GM21717 (cell line): Measurements from ENCODE around the gene HNRNPR.
A peak's percentile ranks its signal among the peaks of the same experiment; 100 is the strongest.
"Not testable (repeated sequence)": the region's sequence is repeated elsewhere in the genome, so short reads cannot be mapped to it uniquely, and the experiment has no call there.

Source experiments
- ATAC-seq: cut with Tn5 transposase; IDR thresholded peaks from one replicate; pipeline ENCODE4 v1.9.1; 2021; ENCODE audit warnings: mild to moderate bottlenecking, moderate library complexity; ENCODE audit not compliant: unreplicated experiment

HNRNPR gene

DNA sequence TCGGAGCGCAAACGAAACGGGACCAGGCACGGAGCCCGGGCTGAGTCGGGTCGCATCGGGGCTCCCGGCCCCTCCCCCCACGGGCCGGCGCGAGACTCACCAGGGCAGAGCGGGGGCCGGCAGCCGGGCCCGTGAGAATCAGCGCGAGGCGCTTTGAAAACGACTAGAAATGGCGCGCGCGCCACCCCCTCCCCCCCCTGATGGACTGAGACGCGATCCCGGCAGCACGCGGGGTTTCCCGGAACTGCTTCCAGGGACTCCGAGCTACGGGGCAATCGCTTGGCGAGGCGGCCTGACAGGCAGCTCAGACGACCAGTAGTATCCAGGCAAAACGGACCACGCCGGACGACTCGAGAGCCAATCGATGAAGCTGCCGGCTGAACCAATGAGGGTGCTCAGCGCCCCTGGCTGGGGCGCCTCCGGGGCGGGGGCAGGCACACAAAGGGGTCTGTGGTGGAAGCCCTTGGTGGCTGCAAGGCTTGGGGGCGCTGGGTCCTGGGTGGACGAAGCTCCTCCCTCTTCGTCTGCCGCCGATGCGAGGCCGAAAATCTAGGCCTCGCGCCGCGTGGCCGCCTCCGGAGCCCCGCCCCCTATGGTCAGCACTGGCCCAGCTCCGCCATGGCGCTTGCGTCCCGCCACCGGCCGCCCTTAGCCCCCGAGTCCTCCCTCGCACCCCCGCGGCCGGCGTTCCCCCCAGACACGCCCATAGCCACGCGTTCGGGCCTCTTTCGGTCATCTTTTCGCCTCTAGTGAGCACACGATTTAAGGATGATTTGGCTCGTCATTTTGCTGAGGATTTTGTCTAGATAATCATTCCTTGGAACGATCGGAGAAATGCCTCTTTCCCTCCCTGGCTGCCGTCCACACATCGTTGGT is at the start of gene HNRNPR:
Gene HNRNPR, minus strand, starts transcription at position 174 of the 876 bp plus-strand sequence. CDS start 3,276 bp downstream, outside the sequence.
- ATAC-seq: peak; percentile 89

DNA sequence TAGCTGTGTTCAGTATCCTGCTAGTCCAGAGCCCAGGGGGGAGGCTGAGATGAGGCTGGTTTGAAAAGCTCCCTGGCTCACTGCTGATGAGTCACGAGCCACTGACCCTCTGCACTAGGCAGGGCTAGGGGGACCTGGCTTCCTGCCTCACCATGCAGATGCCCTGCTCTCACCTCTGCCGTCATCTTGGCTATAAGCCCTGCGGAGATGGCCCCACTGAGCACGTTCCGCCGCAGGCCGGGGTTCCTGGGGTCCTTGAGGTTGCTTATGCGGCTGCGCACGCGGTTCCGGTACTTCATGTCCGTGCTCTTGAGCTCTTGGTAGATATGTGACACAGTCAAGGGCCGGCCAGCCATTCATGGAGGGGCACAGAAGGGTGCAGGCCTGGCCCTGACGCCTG is 49.6 kb upstream of the HNRNPR start:
- ATAC-seq: no peak

GRCh38 chr1:23392125-23392855 is 48.2 kb upstream of the HNRNPR start:
- ATAC-seq: no peak

GRCh38 chr1:23389837-23390321 is 45.8 kb upstream of the HNRNPR start:
- no peak for ATAC-seq

GRCh38 chr1:23387494-23387893 is 43.4 kb upstream of the HNRNPR start:
- ATAC-seq: no peak

DNA sequence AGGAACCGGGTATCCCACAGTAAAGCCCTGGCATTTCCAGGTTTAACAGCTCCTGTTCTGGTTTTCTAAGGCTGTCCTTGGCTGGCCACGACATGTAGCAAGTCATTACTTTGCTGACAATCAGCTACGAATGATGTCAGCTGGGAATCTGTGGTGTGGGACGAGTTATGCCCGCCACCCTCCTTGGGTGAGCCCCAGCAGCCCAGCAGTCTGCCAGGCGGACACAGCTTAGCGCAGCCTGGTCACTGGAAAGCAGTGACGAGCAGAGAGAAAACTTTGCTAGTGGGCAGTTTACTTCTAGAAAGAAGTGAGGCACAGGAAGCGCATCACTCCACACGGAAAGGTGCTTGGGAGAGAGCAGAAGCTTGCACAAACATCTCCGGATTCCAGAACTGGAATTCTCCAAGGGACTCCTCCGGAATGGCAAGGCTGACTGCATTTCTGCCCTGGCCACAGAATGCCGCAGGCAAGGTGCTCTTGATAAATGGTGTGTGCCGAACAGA is 41.1 kb upstream of the HNRNPR start:
- no peak for ATAC-seq

DNA sequence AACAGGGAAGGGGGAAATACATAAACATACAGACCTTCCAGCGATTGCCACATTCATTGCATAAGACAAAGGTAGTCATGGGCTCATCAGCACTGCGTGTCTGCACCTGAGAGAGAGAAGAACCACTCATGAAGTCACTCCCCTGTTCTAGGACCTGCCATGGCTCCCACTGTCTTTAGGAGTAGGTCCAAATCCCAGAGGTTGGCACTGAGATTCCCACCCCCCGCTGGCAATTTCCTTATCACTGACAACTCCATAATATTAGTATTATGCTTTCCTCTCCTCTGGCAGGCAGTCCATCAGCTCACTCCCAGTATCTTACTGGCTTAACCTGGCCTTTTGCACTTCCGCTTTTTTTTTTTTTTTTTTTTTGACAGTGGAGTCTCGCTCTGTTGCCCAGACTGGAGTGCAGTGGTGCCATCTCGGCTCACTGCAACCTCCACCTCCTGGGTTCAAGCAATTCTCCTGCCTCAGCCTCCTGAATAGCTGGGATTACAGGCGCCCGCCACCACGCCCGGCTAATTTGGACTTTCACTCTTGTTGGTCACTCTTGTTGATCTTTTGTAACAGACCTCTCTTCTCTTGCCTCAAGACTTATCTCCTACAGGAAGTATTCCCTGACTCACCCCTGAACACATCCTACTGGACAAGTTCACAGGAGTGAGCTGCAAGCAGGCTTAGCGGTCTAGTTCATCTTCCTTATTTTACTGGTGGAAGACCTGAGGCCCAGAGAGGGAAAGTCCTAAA is 40.4 kb upstream of the HNRNPR start:
- ATAC-seq: no peak

GRCh38 chr1:23383577-23384311 is 39.7 kb upstream of the HNRNPR start:
- ATAC-seq: no peak

- ATAC-seq: no peak
These were observed 37.3 kb upstream of the HNRNPR start for GRCh38 chr1:23381233-23381885.

DNA sequence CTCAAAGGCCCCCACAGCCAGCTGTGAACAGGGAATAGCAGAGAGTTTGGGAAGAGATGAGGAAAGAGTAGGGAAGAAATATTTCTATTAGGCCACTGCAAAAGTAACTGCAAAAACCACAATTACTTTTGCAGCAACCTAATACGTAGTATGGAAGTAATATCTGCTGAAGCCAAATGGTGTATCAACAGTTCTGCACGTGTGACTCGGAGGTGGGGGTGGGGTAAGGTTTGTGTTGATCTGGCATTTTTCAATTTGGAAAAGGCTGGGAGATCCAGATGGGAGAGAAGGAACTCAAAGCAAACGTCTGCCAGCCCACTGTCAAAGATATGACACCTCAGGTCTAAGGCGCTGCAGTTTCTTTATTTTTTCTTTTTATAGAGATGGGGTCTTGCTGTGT is 36.6 kb upstream of the HNRNPR start:
- ATAC-seq: no peak

DNA sequence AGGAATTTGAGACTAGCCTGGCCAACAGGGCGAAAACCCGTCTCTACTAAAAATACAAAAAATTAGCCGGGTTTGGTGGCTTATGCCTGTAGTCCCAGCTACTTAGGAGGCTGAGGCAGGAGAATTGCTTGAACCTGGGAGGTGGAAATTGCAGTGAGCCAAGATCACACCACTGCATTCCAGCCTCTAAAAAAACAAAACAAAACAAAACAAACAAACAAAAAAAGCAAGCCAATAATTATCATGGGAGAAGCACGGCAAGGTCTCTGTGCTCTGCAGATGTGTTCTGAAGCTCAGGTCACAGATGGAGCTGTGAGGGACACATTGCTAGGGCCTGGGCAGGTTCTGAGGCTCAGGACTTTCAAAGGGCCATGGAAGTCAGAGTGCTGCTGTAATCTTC is 36.2 kb upstream of the HNRNPR start:
- ATAC-seq: not testable (repeated sequence)

GRCh38 chr1:23376890-23377811 is 33.1 kb upstream of the HNRNPR start:
- no peak for ATAC-seq

- not testable (repeated sequence) for ATAC-seq
These were observed 30.1 kb upstream of the HNRNPR start for GRCh38 chr1:23374079-23374735.

- ATAC-seq: no peak
These were observed 28.1 kb upstream of the HNRNPR start for GRCh38 chr1:23371987-23372880.

DNA sequence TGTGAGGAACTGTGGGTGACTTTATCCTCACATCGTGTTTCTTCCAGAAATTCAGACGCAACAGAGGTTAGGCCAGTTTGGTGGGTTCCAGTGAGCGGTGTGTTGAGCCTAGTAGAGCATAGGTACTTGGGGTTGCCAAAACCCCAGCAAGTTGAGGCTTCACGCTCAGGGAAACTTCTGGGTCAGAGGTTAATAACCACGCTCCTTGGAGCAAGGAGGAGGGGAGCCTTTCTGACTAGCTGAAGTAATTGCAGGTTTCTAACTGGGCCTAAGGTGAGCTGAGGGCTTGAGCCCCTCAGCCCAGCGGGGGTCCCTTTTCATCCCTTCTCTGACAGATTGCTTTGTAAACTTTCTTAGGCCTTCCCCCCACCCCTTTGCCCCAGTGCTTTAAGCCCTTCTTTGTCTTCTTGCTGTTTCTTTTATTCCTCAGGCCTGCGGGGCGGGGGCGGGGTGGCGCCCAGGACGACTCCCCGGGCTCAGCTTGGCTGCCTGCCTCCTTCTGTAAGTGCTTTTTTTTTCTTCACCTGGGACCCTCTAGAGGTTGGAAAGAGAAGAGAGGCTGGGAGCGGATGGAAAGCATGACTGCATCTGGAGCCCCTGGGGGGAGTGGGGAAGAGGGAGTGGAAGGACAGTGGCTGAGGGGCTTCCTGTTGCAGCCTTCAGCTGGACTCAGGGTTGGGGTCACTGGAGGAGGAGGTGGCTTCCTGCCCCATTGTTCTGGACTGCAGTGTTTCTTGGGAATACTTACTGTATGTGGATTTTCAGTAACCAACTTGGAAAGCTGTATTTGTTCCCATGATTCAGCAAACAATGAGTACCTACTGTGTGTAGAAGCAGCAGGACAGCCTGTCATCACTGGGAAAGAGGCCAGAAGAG is 26.9 kb upstream of the HNRNPR start:
- ATAC-seq: no peak

DNA sequence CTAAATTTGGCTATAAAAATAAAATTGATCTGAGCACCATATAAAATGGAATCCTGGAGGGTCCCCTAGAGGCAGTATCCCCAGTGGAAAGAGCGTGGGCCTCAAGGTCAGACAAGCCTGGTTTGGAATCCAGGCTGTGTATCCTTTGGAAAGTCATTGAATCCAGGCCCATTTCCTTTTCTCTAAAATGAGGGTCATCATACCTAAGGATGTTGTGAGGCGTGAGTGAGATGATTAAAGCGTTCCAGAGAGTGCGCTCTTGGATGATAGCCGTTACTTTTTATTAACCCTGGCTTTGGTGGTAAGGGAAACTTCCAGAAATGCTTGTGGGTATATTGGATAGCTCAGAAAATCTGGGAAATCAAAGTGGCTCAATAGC is 26.2 kb upstream of the HNRNPR start:
- ATAC-seq: no peak
